NOMO-1 treated with DMSO at 0.1 percent for 48 hours (cell line): ENCODE results near the gene MAPK6.
"Not testable (repeated sequence)": the region's sequence is repeated elsewhere in the genome, so short reads cannot be mapped to it uniquely, and the experiment has no call there.

Experiments used
- DNase-seq: peaks from one replicate; lab custom pipeline; 2025; ENCODE audit not compliant: unreplicated experiment; lab: John Stamatoyannopoulos, UW

MAPK6 gene

DNA sequence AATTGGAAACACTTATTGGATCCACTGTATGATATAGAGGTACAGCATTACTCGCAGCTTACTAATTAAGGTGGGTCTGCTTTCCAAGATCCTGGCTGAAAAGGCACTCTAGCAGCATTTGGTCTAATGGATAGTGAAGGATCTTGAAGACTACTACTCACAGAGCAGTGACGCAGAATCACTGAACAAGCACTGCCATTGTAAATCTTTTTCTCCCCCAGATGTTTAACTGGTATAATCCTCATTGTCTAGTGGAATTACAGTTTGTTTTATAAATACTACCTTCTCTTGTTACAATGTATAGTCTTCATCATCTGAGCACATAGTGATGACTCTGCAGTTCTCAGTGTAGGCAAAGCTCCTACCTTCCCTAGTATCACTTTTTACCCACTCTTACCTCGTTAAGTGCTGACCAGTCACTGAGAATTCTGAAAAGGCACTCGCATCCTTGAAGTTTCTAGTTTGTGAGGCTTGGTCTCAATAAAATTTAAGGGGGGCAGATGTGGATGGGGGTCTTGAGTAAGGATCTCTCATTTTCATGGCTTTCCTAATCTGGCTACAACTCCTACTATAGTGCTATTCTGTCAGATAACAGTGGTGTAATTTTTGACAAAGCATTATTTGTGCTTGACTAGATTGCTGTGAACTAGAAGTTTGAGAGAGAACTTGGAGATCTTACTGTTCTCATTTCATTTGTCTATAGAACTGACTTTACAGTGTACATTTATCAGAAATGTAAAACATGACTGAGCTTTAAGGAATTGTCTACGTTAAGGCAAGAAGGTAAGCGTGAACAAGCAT, 23.2 kb downstream of the MAPK6 start:
- DNase-seq, result no peak

DNA sequence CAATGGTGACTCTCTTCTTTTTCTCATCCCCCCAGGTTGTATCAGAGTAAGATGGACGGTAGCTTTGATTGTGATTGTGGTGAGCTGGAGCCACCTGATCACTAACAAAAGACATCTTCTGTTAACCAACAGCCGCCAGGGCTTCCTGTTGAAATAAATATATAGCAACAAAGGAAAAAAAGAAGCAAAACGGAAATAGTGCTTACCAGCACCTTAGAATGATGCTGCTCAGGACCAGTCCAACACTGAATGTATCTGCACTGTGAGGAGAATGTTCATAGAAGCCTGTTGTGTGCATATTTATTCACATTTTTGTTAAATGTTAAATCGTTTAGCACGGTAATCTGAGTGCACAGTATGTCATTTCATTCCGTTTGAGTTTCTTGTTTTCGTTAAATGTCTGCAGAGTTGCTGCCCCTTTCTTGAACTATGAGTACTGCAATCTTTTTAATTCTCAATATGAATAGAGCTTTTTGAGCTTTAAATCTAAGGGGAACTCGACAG, 26.8 kb downstream of the MAPK6 start:
- peak; percentile 22 for DNase-seq

DNA sequence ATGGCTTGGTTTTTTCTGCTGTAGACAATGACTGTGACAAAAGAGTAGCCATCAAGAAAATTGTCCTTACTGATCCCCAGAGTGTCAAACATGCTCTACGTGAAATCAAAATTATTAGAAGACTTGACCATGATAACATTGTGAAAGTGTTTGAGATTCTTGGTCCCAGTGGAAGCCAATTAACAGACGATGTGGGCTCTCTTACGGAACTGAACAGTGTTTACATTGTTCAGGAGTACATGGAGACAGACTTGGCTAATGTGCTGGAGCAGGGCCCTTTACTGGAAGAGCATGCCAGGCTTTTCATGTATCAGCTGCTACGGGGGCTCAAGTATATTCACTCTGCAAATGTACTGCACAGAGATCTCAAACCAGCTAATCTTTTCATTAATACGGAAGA, 27.5 kb downstream of the MAPK6 start:
- DNase-seq, result not testable (repeated sequence)

DNA sequence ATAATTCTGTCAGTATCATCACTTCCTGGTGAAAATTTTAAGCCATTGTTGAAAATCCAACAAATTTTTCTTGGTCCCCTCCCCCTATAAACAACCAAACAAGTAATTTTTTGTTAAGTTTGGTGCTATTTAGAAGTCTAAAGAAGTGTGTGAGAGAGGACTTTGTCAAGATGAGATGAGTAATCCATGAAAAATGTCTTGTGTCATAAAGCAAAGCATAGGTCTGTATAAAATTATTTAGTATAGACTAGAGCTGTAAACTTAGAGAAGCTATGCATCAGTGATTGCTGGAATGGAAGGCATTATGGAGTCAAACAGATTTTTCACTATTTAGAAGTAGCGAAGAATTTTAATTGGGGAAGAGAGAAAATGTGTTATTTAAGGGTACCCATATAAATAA, 31.4 kb downstream of the MAPK6 start:
- no peak for DNase-seq

DNA sequence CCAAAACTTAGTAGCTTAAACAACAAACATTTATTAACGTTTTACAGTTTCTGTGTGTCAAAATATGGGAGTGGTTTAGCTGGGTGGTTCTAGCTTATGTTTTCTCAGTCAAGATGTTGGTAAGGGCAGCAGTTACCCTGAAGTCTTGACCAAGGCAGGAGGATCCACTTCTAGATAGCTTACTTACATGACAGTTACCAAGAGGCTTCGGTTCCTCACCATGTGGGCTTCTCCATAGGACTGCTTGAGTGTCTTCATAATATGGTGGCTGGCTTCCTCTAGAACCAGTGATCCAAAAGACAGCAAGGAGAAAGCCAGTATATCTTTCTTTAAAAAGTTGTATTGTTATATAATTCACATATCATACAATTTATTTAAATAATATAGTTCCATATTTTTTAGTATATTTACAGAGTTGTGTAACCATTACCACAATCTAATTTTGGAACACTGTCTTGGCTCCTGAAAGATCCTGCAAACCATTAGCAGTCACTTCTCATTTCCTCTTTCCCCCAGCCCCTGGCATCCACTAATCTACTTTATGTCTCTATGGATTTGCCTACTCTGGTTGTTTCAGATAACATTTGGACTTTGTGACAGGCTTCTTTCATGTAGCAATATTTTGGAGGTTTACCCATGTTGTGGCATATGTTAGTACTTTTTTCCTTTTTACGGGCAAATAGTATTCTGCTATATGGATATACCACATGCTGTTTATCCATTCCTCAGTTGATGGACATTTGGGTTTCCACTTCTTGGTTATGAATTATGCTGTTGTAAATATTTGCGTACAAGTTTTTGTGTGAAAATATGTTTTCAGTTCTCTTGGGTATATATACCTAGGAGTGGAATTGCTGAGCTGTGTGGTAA, 33.3 kb downstream of the MAPK6 start:
- DNase-seq, result peak; percentile 95

DNA sequence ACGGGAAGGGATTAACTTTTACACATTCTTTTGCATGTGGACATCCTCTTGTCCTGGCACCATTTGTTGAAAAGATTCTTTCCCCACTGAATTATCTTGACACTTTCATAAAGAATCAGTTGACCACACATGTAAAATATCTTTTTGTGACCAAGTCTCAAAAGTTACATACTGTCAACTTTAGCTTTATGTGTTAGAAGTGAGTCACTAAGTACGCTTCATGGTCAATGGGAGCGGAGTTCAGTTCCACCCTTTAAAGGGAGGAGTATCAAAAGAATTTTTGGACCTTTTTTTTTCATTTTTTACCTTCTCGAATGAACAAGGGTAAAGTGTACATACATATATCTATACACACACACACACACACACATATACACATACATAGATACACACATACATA, 35.4 kb downstream of the MAPK6 start:
- no peak for DNase-seq

DNA sequence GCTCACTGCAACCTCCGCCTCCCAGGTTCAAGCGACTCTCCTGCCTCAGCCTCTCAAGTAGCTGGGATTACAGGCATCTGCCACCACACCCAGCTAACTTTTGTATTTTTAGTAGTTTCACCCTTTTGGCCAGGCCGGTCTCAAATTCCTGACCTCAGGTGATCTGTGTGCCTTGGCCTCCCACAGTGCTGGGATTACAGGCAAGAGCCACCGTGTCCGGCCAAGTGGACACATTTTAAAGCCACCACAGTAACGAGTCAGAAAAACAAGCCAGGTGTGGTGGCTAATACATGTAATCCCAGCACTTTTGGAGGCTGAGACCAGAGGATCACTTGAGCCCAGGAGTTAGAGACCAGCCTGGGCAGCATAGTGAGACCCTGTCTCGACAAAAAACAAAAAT, 35.8 kb downstream of the MAPK6 start:
- not testable (repeated sequence) for DNase-seq

DNA sequence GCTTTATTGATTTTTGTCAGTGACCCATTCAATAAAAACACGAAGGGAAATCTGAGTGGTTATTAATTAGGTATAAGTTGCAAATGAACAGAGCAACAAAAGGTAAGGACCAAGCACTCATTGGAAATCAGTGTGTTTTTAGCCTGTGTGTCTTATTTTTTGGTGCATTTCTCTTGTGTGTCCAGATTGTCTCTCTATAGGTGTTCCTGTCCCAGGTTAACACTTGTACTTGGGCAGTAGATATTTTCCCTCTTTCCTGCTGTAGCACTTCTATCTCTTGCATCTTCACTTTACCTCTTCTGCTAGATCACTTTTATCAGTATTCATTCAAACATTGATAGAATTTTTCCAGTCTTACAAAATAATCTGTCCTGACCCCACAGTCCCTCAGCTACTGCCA, 37.0 kb downstream of the MAPK6 start:
- DNase-seq, result no peak

DNA sequence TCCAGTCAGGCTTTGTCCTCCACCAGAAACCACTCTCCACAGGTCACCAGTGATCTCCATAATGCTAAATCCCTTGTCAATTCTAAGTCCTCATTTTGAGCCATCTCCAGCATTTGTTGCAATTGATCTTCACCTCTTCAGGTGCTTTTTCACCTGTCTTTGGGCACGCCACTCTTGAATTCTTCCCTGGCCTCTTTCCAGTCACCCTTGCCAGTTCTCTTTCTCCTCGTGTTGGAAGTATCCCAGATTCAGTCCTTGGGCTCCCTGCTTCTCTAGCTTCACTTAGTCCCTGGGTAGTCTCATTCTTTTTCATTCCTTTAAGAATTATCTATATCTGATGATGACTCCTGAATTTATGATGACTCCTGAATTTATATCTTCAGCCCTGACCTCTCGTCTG, 37.5 kb downstream of the MAPK6 start:
- DNase-seq, result no peak

DNA sequence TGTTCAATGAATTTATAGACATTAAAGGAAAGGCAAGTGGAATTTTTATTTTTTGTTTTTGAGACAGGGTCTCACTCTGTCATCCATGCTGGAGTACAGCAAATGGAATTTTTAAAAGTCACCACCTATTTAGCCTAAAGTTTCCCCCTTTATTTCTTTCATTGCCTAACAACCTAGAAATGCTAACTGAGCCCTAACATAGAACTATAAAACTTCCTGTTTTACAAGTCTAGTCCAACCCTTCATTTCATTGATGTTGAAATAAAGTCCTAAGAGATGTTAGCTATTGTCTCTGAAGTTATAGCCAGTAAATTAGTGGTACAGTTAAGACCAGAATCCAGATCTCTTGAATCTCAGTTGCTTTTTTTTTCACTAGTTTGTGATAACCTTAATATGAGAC, 39.0 kb downstream of the MAPK6 start:
- DNase-seq, result peak; percentile 88

DNA sequence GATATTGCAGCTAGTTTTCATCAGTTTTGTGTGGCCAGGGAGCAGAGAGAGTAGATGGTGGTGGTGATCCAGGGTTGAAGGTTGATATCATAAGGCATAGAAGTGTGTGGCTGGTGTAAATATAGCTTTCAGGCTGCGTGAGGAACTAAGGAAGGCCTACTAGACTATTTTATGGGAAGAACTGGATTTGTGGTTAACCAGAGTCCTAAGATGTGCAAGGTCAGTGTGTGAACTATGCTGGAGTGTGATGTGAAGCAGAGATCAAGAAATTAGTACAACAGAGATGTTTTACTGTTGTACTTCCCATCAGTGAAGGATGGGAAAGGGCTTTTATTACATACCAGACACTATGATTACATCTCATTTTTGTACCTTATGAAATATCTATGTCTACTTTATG, 41.5 kb downstream of the MAPK6 start:
- no peak for DNase-seq

DNA sequence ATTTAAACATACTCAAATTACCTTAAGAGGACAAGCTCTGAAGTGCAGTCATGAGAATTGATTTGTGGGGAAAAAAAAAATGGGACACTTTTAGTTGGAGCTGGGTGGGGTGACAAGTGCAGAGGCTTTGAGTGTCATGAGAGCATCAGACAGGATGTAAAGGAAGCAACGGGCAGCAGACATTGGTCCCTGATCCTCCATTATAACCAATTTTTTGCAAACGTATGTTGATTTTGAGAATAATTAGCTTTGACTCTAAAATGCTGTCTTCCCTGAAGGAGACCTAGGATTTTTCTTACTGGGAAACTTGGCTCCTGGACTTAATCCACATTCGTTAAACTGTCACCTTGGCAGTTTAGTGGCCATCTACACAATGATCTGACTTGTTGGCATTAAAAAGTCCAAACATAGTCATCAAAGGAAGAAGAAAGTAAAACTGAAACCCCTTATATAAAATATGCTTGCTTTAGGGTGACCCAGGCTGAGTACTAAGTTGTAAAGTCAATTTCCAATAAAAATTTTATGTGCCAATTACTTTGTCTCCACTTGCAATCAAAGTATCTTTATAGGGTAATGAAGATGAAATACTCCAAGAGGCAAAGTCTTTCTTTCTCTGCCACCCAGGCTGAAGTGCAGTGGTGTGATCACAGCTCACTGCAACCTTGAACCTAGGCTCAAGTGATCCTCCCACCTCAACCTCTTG, 48.0 kb downstream of the MAPK6 start:
- DNase-seq, result no peak

DNA sequence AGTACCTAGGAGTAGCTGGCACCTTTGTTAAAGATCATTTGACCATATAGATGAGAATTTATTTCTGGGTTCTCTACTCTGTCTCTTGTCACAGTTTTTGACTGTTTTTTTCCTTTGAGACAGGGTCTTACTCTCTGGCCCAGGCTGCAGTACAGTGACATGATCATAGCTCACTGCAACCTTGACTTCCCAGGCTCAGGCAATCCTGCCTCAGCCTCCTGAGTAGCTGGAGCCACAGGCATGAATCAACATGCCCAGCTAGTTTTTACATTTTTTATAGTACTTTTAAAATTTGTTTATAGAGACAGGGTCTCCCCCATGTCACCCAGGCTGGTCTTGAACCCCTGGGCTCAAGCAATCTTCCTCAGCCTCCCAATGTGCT, 48.5 kb downstream of the MAPK6 start:
- DNase-seq, result no peak

DNA sequence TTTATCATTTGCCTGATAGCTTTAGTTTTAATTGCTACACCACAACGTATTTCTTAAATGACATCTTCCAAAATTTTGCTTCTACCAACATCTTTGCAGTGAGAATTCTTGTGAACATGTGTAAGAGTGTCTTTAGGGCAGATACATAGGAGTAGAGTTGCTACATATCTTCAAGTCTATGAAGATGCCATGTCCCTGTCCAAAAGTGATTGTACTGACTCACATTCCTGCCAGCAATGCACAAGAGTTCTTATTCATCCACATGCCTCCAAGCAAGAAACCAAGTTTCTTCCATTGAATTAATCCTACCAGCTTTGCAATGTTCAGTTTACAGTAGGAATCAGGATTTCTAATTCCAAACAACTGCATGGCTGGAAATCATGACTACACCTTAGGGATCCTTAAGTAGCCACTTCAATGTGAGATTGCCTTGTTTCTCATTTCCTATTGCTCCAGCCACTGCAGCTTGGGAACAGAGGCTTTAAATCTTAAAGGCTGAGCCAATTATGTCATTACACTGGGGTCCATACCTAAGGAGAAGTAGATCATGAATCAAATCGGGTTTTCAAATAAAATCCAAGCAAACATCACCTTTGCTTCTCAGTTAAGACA, 49.1 kb downstream of the MAPK6 start:
- DNase-seq, result no peak

DNA sequence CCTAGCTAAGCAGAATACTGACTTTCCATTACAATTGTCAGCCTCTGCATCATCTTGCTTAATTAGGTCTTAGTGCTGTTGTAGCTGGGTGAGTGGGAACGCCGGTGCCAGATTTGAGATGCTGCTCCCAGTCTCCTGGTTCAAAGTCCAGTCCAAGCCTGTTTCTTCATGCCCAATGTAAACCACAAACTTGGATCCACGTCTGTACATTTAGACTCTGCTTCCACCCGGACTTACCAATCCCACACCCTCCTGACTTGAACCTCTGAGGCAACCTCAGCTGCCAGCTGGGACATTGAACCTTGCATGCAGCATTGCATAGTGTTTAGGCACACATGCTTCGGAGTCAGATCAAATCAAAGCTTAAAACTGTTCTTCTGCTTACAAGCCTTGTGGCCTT, 50.5 kb downstream of the MAPK6 start:
- DNase-seq, result no peak

DNA sequence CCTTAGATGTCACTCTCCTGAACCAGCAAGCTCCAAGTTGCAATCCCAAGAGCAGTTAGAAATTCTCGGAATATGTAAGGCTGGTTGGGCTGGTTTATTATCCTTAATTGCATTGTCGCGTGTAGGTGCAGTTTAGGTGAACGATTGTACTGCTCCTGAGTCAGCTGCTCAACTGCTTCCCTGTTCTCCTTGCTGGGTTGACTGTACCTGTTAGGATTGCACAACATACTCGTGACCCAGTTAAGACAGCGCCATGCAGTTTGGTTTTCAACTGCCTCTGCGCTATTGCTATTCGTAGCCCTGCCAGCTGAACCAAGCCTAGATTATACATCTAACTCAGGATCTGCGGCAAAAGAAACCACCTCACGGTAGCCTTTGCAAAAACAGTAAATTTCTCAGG, 52.6 kb downstream of the MAPK6 start:
- DNase-seq, result peak; percentile 27

DNA sequence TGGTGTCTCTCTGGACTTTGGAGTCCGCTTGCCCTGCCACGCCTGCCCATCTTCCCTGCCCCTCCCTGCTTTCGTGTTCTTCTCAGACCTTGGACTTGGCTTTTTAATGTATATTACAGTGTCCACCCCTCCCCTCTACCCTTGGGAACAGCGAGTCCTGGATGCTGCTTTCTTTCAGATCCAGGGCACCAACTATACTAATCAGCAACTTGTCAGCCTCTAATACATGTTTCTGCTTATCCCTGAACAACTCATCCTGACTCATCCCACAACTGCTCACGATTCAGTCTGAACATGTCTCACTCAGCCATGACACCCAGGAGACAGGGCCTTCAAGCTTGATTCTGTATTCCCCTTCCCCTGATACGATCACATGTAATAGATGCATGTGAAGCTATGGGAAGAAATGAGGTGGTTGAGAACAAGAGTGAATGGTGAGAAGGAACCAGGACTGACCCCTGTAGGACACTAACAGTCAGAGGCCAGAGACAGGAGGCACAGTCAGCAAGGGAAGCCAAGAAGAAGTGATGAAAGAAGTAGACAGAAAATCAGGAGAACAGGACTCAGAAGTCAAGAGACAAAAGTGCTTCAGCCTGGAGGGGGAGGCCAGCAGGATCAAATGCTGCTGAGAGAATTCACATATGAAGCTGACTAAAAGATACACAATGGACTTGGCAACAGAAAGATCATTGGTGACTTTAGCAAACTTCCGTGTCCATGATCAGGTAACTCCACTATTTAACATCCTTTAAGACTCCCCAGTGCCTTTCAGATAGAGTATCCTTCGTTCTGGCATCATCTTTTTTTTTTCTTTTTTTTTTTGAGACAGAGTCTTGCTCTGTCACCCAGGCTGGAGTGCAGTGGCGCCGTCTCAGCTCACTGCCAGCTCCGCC, 58.1 kb downstream of the MAPK6 start:
- DNase-seq, result peak; percentile 15

DNA sequence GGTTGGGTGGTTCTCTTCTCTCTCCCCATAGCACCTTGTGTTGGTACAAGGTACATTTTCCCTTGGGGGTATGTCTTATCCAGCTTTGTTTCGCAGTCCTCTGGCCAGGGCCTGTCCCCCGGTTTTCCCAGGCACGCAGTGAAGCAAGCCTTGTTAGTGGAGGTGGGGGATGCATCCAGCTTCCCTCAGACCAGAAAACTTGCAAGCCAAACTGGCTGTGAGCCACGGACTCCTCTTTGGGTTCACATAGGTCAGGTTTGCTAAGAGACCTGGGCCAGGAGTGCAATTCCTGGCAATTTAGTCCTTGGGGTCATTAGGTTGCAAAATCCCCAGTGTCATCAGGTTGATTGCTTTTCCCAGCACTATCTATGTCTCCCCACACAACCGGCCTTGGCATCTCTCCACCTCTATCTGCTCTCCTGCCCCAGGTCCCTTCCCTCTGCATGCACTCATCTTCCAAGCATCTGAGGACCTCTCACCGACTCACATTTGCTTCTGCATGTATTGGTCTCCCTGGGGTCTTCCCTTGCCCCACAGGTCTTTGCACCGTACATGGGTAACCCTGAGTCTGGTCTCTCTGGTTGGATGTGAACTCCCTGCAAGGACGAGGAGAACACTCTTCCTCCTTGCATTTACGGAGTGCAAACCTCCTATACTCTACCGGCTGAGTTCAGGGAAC, 59.3 kb downstream of the MAPK6 start:
- DNase-seq, result no peak

DNA sequence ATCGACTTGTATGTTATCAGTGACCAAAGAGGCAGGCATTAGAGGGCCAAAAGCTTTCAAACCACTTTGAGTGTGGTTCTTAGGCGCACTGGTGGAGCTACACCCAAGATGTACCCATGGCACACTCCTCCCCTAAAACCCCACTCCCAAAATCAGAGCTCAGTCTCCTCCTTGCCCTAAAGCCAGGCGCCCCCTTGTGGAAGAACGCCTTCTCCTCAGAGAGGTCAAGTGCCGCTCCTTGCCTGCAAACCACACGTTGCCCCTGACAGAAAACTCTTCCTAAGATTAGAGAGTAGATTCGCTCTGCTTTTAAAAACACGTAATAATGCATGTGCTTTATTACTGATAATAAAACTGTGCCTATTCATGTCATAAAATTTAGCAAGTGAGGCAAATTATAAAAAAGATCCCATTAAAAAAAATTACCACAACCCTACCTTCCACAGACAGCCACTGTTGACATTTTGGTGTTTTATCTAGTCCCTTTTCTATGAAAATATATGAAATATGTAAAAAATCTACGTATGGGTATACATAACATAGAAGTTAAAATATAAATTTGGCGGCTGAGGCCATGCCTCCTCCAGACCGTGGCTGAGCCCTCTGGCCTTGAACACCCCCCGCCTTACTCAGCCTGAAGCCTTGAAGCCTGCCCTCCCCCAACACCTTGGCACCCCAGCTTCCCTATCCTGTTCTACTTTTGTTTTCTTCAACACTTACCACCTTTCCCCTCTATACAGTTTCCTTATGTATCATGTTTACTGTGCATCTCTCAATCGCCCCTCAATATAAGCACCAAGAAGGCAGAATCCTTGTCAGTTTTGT, 60.1 kb downstream of the MAPK6 start:
- DNase-seq, result peak; percentile 59
